OCI-LY7 (cell line): ENCODE measurements around the gene ENDOV. TPM values are rescaled to one million over a fixed set of nuclear protein-coding genes. Genes with fewer than 3 reads are reported as not detected.

Source experiments
- BruUV-seq: library from RNA; stranded (reverse); fragments of 400-500 nt; replicated peaks from 2 replicates; lab custom pipeline; 2021; lab: Mats Ljungman, UMichigan
- CTCF ChIA-PET: fragments of 300-600 bp; sonication (Branson Sonifier 250); formaldehyde crosslinking; loops from one replicate; lab custom pipeline; 2022; ENCODE audit warnings: antibody characterized with exemption; ENCODE audit not compliant: unreplicated experiment; lab: Charles Lee
- POLR2A ChIA-PET: fragments of 300-600 bp; sonication (Branson Sonifier 250); formaldehyde crosslinking; loops from one replicate; lab custom pipeline; 2022; ENCODE audit warnings: antibody characterized with exemption; lab: Charles Lee
- DNase-seq: peaks from one replicate; pipeline ENCODE4 v3.0.0-alpha.2; 2015; ENCODE audit warnings: low spot score
- H2AFZ ChIP-seq: fragments of 200-600 bp; sonication (generic), shearing (Covaris generic); 2 replicates; pipeline ENCODE4 v1.6.1; 2014; ENCODE audit warnings: mild to moderate bottlenecking, antibody characterized with exemption, low read length, moderate library complexity
- H3K27ac ChIP-seq: fragments of 200-600 bp; sonication (generic); 2 replicates; pipeline ENCODE4 v1.5.1; 2014; ENCODE audit warnings: mixed run types, low read depth, mild to moderate bottlenecking, moderate library complexity, low read length, inconsistent platforms; ENCODE audit not compliant: poor library complexity, severe bottlenecking
- H3K36me3 ChIP-seq: fragments of 200-600 bp; sonication (generic); 2 replicates; pipeline ENCODE4 v1.6.1; 2014; ENCODE audit warnings: mild to moderate bottlenecking, antibody characterized with exemption, low read length, moderate library complexity, mixed read lengths; ENCODE audit not compliant: insufficient read depth
- H3K4me1 ChIP-seq: fragments of 200-600 bp; sonication (generic); 2 replicates; pipeline ENCODE4 v1.5.1; 2014; ENCODE audit warnings: mild to moderate bottlenecking, low read length; ENCODE audit not compliant: insufficient read depth, poor library complexity, severe bottlenecking
- H3K4me2 ChIP-seq: fragments of 200-600 bp; sonication (generic); 2 replicates; pipeline ENCODE4 v1.6.1; 2014; ENCODE audit warnings: mild to moderate bottlenecking, low read length
- H3K4me3 ChIP-seq: fragments of 200-600 bp; sonication (generic); 2 replicates; pipeline ENCODE4 v1.5.1; 2014; ENCODE audit warnings: mild to moderate bottlenecking, low read depth, low read length; ENCODE audit not compliant: poor library complexity, severe bottlenecking
- H3K79me2 ChIP-seq: fragments of 200-600 bp; sonication (generic); 2 replicates; pipeline ENCODE4 v1.6.1; 2016; ENCODE audit warnings: low read depth, mild to moderate bottlenecking, low read length, moderate library complexity, mixed read lengths; ENCODE audit not compliant: insufficient read depth
- H3K9me2 ChIP-seq: fragments of 200-600 bp; sonication (generic); 2 replicates; pipeline ENCODE4 v1.6.1; 2016; ENCODE audit warnings: mild to moderate bottlenecking, low read length, mixed read lengths; ENCODE audit not compliant: insufficient read depth
- H3K9me3 ChIP-seq: fragments of 200-600 bp; sonication (generic); 2 replicates; pipeline ENCODE4 v1.6.1; 2014; ENCODE audit warnings: mild to moderate bottlenecking, mixed run types, low read length, mixed read lengths
- H4K20me1 ChIP-seq: fragments of 200-600 bp; sonication (generic); 2 replicates; pipeline ENCODE4 v1.6.1; 2014; ENCODE audit warnings: mild to moderate bottlenecking, antibody characterized with exemption, low read length, moderate library complexity, mixed read lengths; ENCODE audit not compliant: insufficient read depth
- EZH2phosphoT487 ChIP-seq: fragments of 200-600 bp; sonication (generic); IDR thresholded peaks from 2 replicates; pipeline ENCODE4 v1.6.1; 2018; ENCODE audit warnings: low read depth, borderline replicate concordance, mild to moderate bottlenecking, mixed run types, antibody characterized with exemption, low read length, moderate library complexity, mixed read lengths
- intact Hi-C: fragments of 100-400 bp; cut with micrococcal nuclease; formaldehyde crosslinking; loops from one replicate; pipeline ENCODE4 v1.10.0; 2022; ENCODE audit not compliant: unreplicated experiment
- total RNA-seq, 2 experiments: library from RNA; depleted of rRNA in 1 of 2; stranded (reverse); fragments of >200 nt in 1 of 2; shearing (Covaris generic) in 1 of 2; gene quantifications; 2 replicates each; pipeline ENCODE4 v1.2.3, GENCODE V29; 2014 to 2022
- TF ChIP-seq, protein P1 (sequence below): fragments of 200-600 bp; sonication (generic); conservative IDR thresholded peaks from 2 replicates; pipeline ENCODE4 v1.5.1; 2014; ENCODE audit warnings: mild to moderate bottlenecking, antibody characterized with exemption, low read length, moderate library complexity, mixed read lengths

The ENDOV gene
- total RNA-seq, 2 experiments from 2014 or later: 22.4 to 33.1 TPM

DNA sequence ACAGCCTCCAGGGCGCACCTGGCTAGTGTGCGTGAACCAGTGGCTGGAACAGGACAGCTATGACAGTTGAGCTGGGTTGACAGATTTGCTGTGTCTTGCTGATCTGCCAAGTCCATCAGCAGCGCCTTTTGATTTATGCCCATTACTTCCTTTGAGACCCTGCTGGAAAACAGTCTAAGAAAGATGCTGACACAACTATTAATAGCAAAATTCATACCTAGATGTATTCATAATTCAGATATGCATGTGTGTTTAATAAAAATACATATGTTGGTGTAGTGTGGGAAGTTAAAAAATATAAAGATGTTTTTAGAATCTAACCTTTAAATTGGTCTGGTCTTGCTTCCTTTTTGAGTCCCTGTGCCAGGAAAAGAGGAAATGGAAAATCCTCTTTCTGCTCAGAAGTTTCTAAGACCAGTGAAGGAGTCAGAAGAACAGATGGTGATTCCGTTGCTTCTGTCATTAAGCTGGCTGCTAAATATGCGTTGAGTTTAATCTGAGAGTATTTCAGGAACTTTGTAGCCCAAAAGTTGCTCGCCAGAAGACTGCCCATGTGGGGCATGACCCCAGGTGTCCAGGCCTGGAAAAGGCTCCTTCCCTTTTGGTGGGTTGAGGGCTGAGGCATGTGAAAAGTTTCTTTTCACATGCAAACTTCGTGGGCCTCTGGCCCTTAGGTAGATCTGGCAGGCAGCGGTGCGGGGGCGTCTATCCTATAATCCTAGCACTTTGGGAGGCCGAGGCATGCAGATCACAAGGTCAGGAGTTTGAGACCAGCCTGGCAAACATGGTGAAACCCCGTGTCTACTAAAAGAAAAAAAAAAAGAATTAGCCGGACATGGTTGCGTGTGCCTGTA lies 40.0 kb upstream of the ENDOV start:
- ChIA-PET POLR2A (no interaction called here), CTCF (no interaction called here)
- H3K4me1 ChIP-seq: no peaks in the 10 kb centered on the region
- H3K27ac ChIP-seq: no peak overlapping the region
- H3K9me3 ChIP-seq: no peaks in the 10 kb centered on the region
- no TSS peak for BruUV-seq
- H4K20me1 ChIP-seq: no peaks in the 10 kb centered on the region
- no peak overlapping the region for H2AFZ ChIP-seq
- intact Hi-C loops: no loop called here
- peaks cover 15% of the 10 kb centered on the region; the same call in 1 of the 2 replicates for H3K36me3 ChIP-seq
- no peak for DNase-seq
- no peaks in the 10 kb centered on the region for H3K9me2 ChIP-seq
- no peaks in the 10 kb centered on the region for H3K79me2 ChIP-seq
- no peak overlapping the region for H3K4me3 ChIP-seq
- TF ChIP-seq EZH2phosphoT487: no peak
- TF ChIP-seq, protein P1, sequence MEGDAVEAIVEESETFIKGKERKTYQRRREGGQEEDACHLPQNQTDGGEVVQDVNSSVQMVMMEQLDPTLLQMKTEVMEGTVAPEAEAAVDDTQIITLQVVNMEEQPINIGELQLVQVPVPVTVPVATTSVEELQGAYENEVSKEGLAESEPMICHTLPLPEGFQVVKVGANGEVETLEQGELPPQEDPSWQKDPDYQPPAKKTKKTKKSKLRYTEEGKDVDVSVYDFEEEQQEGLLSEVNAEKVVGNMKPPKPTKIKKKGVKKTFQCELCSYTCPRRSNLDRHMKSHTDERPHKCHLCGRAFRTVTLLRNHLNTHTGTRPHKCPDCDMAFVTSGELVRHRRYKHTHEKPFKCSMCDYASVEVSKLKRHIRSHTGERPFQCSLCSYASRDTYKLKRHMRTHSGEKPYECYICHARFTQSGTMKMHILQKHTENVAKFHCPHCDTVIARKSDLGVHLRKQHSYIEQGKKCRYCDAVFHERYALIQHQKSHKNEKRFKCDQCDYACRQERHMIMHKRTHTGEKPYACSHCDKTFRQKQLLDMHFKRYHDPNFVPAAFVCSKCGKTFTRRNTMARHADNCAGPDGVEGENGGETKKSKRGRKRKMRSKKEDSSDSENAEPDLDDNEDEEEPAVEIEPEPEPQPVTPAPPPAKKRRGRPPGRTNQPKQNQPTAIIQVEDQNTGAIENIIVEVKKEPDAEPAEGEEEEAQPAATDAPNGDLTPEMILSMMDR: no peak
- no peak overlapping the region for H3K4me2 ChIP-seq

DNA sequence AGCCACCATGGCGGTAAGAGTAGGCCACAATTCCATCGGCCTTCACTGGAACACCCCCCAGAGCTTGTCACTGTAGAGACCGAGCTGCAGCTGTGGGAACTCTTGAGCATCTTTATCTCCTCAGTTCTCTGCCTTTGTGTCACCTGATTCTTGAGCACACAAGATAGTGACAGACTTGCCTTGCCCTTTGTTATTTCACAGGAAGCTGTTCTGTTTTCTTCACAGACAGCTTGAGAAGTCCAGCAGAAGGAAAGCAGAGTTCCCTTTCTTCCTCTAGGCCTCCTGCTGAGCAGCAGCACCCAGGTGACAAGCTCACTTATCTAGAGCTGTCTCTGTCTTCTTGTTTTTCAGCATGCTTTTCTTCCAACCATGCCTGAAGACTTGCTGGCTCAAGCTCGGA lies 38.4 kb upstream of the ENDOV start:
- intact Hi-C loops: no loop called here
- H3K79me2 ChIP-seq: no peaks in the 10 kb centered on the region

More for the DNA sequence above, 38.4 kb upstream of the ENDOV start:
- Histone ChIP-seq H3K4me1 (no peaks in the 10 kb centered on the region), H3K9me2 (no peaks in the 10 kb centered on the region), H4K20me1 (no peaks in the 10 kb centered on the region), H3K36me3 (peaks cover 10% of the 10 kb centered on the region; the same call in 1 of the 2 replicates), H3K27ac (no peak overlapping the region), H3K4me3 (no peak overlapping the region), H3K4me2 (no peak overlapping the region), H3K9me3 (no peaks in the 10 kb centered on the region), H2AFZ (no peak overlapping the region)
- CTCF ChIA-PET: no interaction called here
- no peak for DNase-seq
- no TSS peak for BruUV-seq
- POLR2A ChIA-PET: no interaction called here
- TF ChIP-seq, protein P1: no peak
- TF ChIP-seq EZH2phosphoT487: no peak
